Glomerular visceral epithelial cell (primary cell): ENCODE results near the gene CORO2A.
"Not testable (repeated sequence)": the region's sequence is repeated elsewhere in the genome, so short reads cannot be mapped to it uniquely, and the experiment has no call there.

Source experiments
- DNase-seq: peaks from one replicate; pipeline ENCODE4 v3.0.0-alpha.2; 2016; ENCODE audit errors: extremely low spot score

The CORO2A gene

GRCh38 chr9:98117097-98117496, 75.3 kb downstream of the CORO2A start:
- not testable (repeated sequence) for DNase-seq

DNA sequence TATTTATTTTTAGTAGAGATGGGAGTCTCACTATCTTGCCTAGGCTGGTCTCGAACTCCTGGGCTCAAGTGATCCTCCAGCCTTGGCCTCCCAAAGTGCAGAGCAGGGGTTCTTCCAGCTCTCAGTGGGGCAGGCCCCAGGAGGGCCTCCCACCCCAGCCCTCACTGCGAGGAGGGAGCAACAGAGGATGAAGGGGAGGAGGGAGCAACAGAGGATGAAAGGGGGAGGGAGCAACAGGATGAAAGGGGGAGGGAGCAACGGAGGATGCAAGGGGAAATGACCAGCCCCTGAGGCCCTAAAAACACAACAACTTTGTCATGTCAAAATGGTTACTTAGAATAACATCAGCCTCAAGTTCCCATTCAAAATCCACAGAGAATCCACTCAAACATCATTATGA, 83.4 kb downstream of the CORO2A start:
- no peak for DNase-seq

- no peak for DNase-seq
These were observed 83.9 kb downstream of the CORO2A start for GRCh38 chr9:98108531-98109031.

DNA sequence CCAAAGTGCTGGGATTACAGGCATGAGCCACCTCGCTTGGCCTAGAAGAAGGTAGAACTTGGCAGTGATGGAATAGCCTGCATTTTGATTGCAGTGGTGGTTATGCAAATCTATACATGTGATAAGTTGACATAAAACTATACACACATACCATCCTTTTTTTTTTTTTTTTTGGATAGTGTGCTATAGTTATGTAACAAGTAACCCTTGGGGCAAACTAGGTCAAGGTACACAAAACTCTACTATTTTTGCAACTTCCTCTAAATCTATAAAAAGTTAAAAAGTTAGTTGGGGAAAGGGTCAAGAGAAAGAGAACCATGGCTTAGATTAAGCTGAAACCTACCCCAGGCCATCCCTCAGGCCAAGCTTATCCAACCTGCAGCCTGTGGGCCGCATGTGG, 84.5 kb downstream of the CORO2A start:
- no peak for DNase-seq

GRCh38 chr9:98105006-98105405, 87.4 kb downstream of the CORO2A start:
- DNase-seq = no peak

- no peak for DNase-seq
These were observed 88.0 kb downstream of the CORO2A start for GRCh38 chr9:98104445-98104881.

DNA sequence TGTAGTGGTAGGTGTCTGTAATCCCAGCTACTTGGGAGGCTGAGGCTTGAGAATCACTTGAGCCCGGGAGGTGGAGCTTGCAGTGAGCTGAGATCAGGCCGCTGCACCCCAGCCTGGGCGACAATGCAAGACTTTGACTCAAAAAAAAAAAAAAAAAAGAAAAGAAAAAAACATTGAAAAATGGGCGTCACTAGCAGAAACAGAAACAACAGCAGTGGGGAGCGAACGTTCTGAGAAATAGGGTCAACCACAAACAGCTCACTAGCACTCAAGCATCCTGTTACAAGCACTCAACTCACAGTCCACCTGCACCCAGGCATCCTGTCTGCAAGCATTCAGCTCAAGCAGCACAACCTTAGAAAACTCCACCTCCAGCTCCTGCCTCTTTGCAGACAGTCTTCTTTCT, 90.6 kb downstream of the CORO2A start:
- DNase-seq = no peak

GRCh38 chr9:98101416-98101815, 91.0 kb downstream of the CORO2A start:
- no peak for DNase-seq

GRCh38 chr9:98100456-98100855, 92.0 kb downstream of the CORO2A start:
- no peak for DNase-seq

GRCh38 chr9:98099898-98100297, 92.5 kb downstream of the CORO2A start:
- DNase-seq = no peak

DNA sequence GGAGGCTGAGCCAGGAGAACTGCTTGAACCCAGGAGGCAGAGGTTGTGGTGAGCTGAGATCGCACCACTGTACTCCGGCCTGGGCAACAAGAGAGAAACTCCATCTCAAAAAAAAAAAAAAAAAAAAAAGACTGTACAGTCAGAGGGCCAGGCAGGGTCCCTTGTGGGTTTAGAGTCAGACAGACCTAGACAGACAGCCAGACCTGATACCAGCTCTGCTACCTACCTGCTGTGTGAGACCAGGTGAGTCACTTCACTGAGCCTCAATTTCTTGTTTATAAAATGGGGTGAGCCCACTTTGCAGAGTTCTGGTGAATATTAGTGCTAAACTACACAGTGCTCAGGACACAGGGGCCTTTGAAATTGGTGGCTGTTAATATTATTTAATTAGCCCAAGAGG, 93.1 kb downstream of the CORO2A start:
- DNase-seq = no peak

- DNase-seq = no peak
These were observed 94.6 kb downstream of the CORO2A start for GRCh38 chr9:98097836-98098235.

DNA sequence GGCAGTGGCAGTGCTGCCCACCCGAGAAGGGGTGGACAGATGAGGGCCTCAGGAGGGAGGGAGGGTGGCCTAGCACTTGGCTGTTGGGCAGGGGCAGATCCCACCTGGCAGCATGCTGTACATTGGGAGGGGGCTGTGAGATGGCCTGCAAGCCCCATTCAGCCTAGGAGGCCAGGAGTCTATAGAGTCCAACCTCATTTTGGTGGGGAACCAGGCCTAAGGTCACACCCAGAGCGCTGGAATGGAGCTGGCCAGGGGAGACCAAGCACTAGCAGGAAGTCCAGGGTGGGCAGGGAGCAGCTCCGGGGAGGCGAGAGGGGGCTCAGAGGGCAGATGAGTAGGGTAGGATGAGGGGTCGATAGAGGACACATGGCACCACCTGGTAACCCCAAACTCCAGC, 96.3 kb downstream of the CORO2A start:
- no peak for DNase-seq

- DNase-seq = no peak
These were observed 97.0 kb downstream of the CORO2A start for GRCh38 chr9:98095401-98095800.

- DNase-seq = no peak
These were observed 97.6 kb downstream of the CORO2A start for GRCh38 chr9:98094851-98095250.

DNA sequence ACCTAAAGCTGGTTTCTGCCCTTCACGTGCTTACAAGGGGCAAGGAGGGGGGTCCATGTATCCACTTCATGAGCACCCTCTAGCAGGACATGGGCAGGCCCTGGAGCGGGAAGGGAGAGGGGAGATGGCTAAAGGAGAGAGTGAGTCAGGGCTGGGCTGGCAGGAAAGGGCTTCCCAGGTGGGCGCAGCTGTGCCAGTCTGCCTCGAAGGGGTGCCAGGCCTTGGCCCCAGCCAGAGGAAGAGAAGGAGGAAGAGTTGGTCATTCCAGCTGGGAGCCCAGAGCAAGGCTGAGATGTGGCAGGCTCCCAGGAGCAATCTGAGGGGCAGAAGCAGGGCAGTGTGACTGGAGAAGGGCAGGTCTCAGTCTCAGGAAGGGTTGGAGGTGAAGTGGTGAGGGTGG, 98.1 kb downstream of the CORO2A start:
- DNase-seq = no peak

- DNase-seq = no peak
These were observed 99.9 kb downstream of the CORO2A start for GRCh38 chr9:98092613-98092931.

DNA sequence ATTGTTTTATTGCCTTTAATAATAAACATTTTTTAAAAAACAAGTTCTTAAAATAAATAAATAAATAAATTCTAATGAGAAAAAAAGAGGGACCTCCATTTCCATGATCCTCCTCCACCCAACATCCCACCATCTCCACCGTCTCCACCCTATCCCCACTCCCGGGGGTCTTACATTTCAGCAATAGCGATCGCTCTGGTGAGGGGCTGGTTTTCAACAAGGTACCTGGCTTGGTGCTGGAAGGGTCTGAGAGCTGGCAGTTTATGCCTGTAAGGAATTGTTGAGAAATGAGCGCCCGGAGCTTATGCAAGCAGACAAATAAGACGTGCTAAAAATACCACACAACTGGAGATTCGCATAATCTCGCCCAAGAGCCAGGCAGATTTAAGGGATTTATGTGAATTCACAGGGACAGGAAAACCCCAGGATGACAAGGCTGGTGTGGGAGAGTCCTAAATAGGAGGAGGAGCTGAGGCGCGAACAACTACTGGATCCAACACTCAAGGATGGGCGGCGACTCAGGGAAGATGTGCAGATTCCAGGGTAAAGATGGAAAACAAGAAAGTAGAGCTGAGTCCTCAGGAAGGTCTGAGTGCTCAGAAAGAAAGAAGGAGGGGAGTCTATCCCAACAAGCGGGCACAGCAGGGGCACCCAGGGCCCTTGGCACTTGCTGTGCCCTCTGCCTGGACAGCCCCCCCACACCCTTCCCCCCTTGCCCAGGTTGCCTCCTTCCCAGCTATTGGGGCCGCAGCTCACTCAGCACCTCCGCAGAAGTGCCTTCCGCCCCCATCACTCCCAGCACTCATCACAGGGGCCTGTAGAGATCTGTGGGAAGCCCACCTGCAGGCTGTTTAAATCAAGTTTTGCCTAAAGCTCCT, 100.5 kb downstream of the CORO2A start:
- no peak for DNase-seq

GRCh38 chr9:98090674-98091073, 101.8 kb downstream of the CORO2A start:
- not testable (repeated sequence) for DNase-seq

- DNase-seq = no peak
These were observed 104.8 kb downstream of the CORO2A start for GRCh38 chr9:98087420-98088354.

DNA sequence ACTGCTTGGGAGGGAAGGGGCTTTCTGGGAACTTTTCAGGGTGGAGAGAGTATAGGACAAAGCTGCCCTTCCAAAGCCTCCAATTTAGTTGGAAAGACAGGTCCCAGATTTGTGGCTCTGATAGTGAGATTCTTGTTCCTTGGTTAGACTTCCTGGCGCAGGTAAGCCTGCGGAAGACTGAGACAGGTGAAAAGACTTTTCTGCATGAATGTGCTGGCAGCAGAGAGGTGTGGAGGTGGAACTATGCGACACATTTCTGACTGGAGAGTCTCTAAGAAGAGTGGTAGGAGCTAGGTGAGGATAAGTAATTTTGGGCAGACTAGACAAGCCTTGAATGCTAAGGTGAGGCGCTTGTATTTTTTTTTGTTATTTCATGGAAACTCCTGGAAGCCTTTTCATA, 106.0 kb downstream of the CORO2A start:
- no peak for DNase-seq

- DNase-seq = no peak
These were observed 106.5 kb downstream of the CORO2A start for GRCh38 chr9:98085944-98086343.

GRCh38 chr9:98085058-98085457, 107.4 kb downstream of the CORO2A start:
- DNase-seq = no peak
